ENCODE results near the gene TCF19.

DNA sequence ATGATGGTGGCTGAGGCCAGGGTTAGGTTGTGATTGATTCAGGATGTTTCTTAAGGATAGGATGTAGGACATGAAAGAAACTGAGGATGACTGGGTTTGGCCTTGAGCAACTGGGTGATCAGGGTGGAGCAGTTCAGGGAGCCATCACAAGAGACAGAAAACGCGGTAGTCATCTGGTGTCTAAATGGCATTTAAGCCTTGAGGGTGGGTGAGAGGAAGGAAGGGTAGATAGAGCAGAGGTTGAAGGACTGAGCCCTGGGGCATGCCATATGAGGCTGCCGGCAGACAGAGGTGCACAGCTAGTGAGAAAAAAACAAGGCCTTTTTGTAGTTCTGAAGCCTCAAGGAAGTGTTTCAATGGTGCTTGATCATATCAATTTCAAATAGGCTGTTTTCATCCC, 10.2 kb downstream of the TCF19 start:
- TF ChIP-seq POLR2AphosphoS5 (IDR thresholded peaks at IDR 0.05; ENCODE audit: low read depth, low read length) (no peak), SIN3A (IDR thresholded peaks at IDR 0.05; ENCODE audit: borderline replicate concordance, insufficient read depth, low read length) (no peak)
